Activated CD4-positive, alpha-beta T cell treated with anti-CD3 and anti-CD28 coated beads, Interleukin-2, amount 10 ng/mL, durations not matched to agents 24 days and 14 days (primary cell): ENCODE results near the gene SLC25A2. TPM values are rescaled to one million over a fixed set of nuclear protein-coding genes. Genes with fewer than 3 reads are reported as not detected.
"Not testable (repeated sequence)": the region's sequence is repeated elsewhere in the genome, so short reads cannot be mapped to it uniquely, and the experiment has no call there.

ENCODE experiments used
- DNase-seq: peaks from one replicate; pipeline ENCODE4 v3.0.0; 2022
- H3K27ac Mint-ChIP-seq: one replicate; pipeline ENCODE4 v1.8.0; 2022; ENCODE audit warnings: mild to moderate bottlenecking, mixed read lengths
- H3K27me3 Mint-ChIP-seq: one replicate; pipeline ENCODE4 v1.8.0; 2022; ENCODE audit warnings: mixed read lengths
- H3K36me3 Mint-ChIP-seq: one replicate; pipeline ENCODE4 v1.8.0; 2022; ENCODE audit warnings: low read depth, mild to moderate bottlenecking, mixed read lengths
- H3K4me1 Mint-ChIP-seq: one replicate; pipeline ENCODE4 v1.8.0; 2021; ENCODE audit warnings: mixed read lengths
- H3K4me3 Mint-ChIP-seq: one replicate; pipeline ENCODE4 v1.8.0; 2022; ENCODE audit warnings: mild to moderate bottlenecking, moderate library complexity, mixed read lengths
- H3K9me3 Mint-ChIP-seq: one replicate; pipeline ENCODE4 v1.8.0; 2021; ENCODE audit warnings: mixed read lengths
- intact Hi-C: fragments of 100-400 bp; cut with micrococcal nuclease; formaldehyde crosslinking; loops from one replicate; pipeline ENCODE4 v1.15.1; 2023
- total RNA-seq: library from RNA; stranded (reverse); gene quantifications from 2 replicates; pipeline ENCODE4 v1.2.3, GENCODE V29; 2022

The SLC25A2 gene
- 0.14 and 0.23 TPM in 2 replicates for total RNA-seq

- no peaks in the 10 kb centered on the region for H3K27me3 Mint-ChIP-seq
- no peaks in the 10 kb centered on the region for H3K36me3 Mint-ChIP-seq
- peaks cover 14% of the 10 kb centered on the region for H3K9me3 Mint-ChIP-seq
- no peak within 1 kb of the TSS for H3K4me3 Mint-ChIP-seq
- H3K4me1 Mint-ChIP-seq = no peaks in the 10 kb centered on the region
- H3K27ac Mint-ChIP-seq = no peak within 1 kb of the TSS
- intact Hi-C loops = no loop called here
- DNase-seq = no peak
Measured at GRCh38 chr5:141303756-141304155, at the start of gene SLC25A2. SLC25A2 (minus strand) TSS chr5:141304049; CDS start chr5:141303865, 184 bp downstream.

GRCh38 chr5:141351591-141351990, 47.7 kb upstream of the SLC25A2 start:
- intact Hi-C loops = no loop called here
- Mint-ChIP-seq H3K36me3 (no peaks in the 10 kb centered on the region), H3K27ac (no peak overlapping the region), H3K4me3 (no peak overlapping the region), H3K9me3 (peaks cover 30% of the 10 kb centered on the region), H3K4me1 (peaks cover 3% of the 10 kb centered on the region), H3K27me3 (peaks cover 15% of the 10 kb centered on the region)
- peak; percentile 50 for DNase-seq

GRCh38 chr5:141349917-141350619, 46.2 kb upstream of the SLC25A2 start, which contains the start of gene PCDHGB1:
PCDHGB1 (plus strand) TSS chr5:141350099; CDS start chr5:141350261, 162 bp downstream.
- Mint-ChIP-seq H3K4me3 (peak within 1 kb of the TSS; percentile 73), H3K4me1 (peaks cover 3% of the 10 kb centered on the region), H3K27ac (no peak within 1 kb of the TSS), H3K36me3 (no peaks in the 10 kb centered on the region), H3K9me3 (peaks cover 24% of the 10 kb centered on the region), H3K27me3 (peaks cover 12% of the 10 kb centered on the region)
- DNase-seq = peak; percentile 82
- intact Hi-C loops = no loop called here

- H3K27ac Mint-ChIP-seq, DNase-seq, H3K36me3 Mint-ChIP-seq, intact Hi-C loops, H3K4me3 Mint-ChIP-seq, H3K27me3 Mint-ChIP-seq, H3K4me1 Mint-ChIP-seq: not testable (repeated sequence)
- H3K9me3 Mint-ChIP-seq = peaks cover 35% of the 10 kb centered on the region
Measured at GRCh38 chr5:141346017-141346416, 42.2 kb upstream of the SLC25A2 start.

GRCh38 chr5:141345327-141345726, 41.5 kb upstream of the SLC25A2 start:
- H3K4me3 Mint-ChIP-seq = no peak overlapping the region
- no peaks in the 10 kb centered on the region for H3K36me3 Mint-ChIP-seq
- H3K27me3 Mint-ChIP-seq = peaks cover 9% of the 10 kb centered on the region
- peaks cover 36% of the 10 kb centered on the region for H3K9me3 Mint-ChIP-seq
- no peak overlapping the region for H3K27ac Mint-ChIP-seq
- intact Hi-C loops = no loop called here
- peaks cover 3% of the 10 kb centered on the region for H3K4me1 Mint-ChIP-seq
- DNase-seq = peak; percentile 50

GRCh38 chr5:141343953-141344463, 40.2 kb upstream of the SLC25A2 start:
- Mint-ChIP-seq H3K4me1 (no peaks in the 10 kb centered on the region), H3K36me3 (peaks cover 2% of the 10 kb centered on the region), H3K27me3 (peaks cover 14% of the 10 kb centered on the region), H3K4me3 (peak overlapping the region; percentile 67), H3K27ac (no peak overlapping the region), H3K9me3 (peaks cover 35% of the 10 kb centered on the region)
- DNase-seq = no peak
- intact Hi-C loops = no loop called here

- Mint-ChIP-seq H3K36me3 (peaks cover 3% of the 10 kb centered on the region), H3K9me3 (peaks cover 36% of the 10 kb centered on the region), H3K4me1 (no peaks in the 10 kb centered on the region), H3K4me3 (peak within 1 kb of the TSS; percentile 67), H3K27ac (no peak within 1 kb of the TSS), H3K27me3 (peaks cover 20% of the 10 kb centered on the region)
- DNase-seq = peak; percentile 74
- intact Hi-C loops = no loop called here
Measured at GRCh38 chr5:141343242-141343952, 39.5 kb upstream of the SLC25A2 start, which contains the start of gene PCDHGA3. PCDHGA3 (plus strand) TSS chr5:141343829; CDS start chr5:141344034, 205 bp downstream.

GRCh38 chr5:141342773-141343172, 38.9 kb upstream of the SLC25A2 start:
- Mint-ChIP-seq H3K27me3 (peaks cover 27% of the 10 kb centered on the region), H3K36me3 (peaks cover 3% of the 10 kb centered on the region), H3K4me3 (no peak overlapping the region), H3K9me3 (peaks cover 42% of the 10 kb centered on the region), H3K27ac (no peak overlapping the region), H3K4me1 (no peaks in the 10 kb centered on the region)
- no peak for DNase-seq
- intact Hi-C loops = no loop called here

- H3K27ac Mint-ChIP-seq, DNase-seq, H3K4me3 Mint-ChIP-seq, H3K36me3 Mint-ChIP-seq, intact Hi-C loops, H3K4me1 Mint-ChIP-seq: not testable (repeated sequence)
- Mint-ChIP-seq H3K9me3 (peaks cover 46% of the 10 kb centered on the region), H3K27me3 (peaks cover 37% of the 10 kb centered on the region)
Measured at GRCh38 chr5:141340781-141341354, 37.0 kb upstream of the SLC25A2 start.

- peak; percentile 68 for DNase-seq
- intact Hi-C loops = loop anchor here (5.0 to 10.0 kb wide), 2 partner anchors 74 to 94 kb away; partner anchors contain the start of genes PCDHB15 and PCDHGA10
- Mint-ChIP-seq H3K4me1 (no peaks in the 10 kb centered on the region), H3K4me3 (peak within 1 kb of the TSS; percentile 80), H3K9me3 (peaks cover 37% of the 10 kb centered on the region), H3K27me3 (peaks cover 42% of the 10 kb centered on the region), H3K36me3 (peaks cover 3% of the 10 kb centered on the region), H3K27ac (no peak within 1 kb of the TSS)
Measured at GRCh38 chr5:141338538-141339306, 34.9 kb upstream of the SLC25A2 start, which contains the start of gene PCDHGA2. PCDHGA2 (plus strand) TSS chr5:141338760.

- peaks cover 44% of the 10 kb centered on the region for H3K27me3 Mint-ChIP-seq
- not testable (repeated sequence) for H3K27ac Mint-ChIP-seq, H3K4me3 Mint-ChIP-seq, H3K36me3 Mint-ChIP-seq, H3K4me1 Mint-ChIP-seq
- H3K9me3 Mint-ChIP-seq = peaks cover 21% of the 10 kb centered on the region
- DNase-seq = peak; percentile 39
- intact Hi-C loops = loop anchor here (10.0 kb wide), 1 partner anchor 88 kb away; the partner anchor contains the start of gene PCDHB15
Measured at GRCh38 chr5:141332571-141332970, 28.7 kb upstream of the SLC25A2 start.

GRCh38 chr5:141330299-141331080, 26.6 kb upstream of the SLC25A2 start, which contains the start of gene PCDHGA1:
PCDHGA1 (plus strand) TSS chr5:141330514.
- Mint-ChIP-seq H3K4me1 (peaks cover 8% of the 10 kb centered on the region), H3K9me3 (peaks cover 22% of the 10 kb centered on the region), H3K36me3 (peaks cover 3% of the 10 kb centered on the region), H3K4me3 (peak within 1 kb of the TSS; percentile 56), H3K27me3 (peaks cover 35% of the 10 kb centered on the region), H3K27ac (no peak within 1 kb of the TSS)
- peak; percentile 73 for DNase-seq
- intact Hi-C loops = loop anchor here (10.0 kb wide), 1 partner anchor 86 kb away; the partner anchor contains the start of gene PCDHB15
